Endothelial cell of umbilical vein (primary cell): ENCODE measurements around the gene NOP9. TPM values are rescaled to one million over a fixed set of nuclear protein-coding genes. Genes with fewer than 3 reads are reported as not detected.

Experiments used
- BruUV-seq: library from RNA; stranded (reverse); fragments of 400-500 nt; replicated peaks from 2 replicates; lab custom pipeline; 2021; lab: Mats Ljungman, UMichigan
- CTCF ChIA-PET: fragments of 300-600, 350-600 bp; sonication (Branson Sonifier 250); formaldehyde crosslinking; loops from one replicate; lab custom pipeline; 2021; ENCODE audit warnings: antibody characterized with exemption, inconsistent platforms; lab: Charles Lee
- POLR2A ChIA-PET: fragments of 300-600, 350-600 bp; sonication (Branson Sonifier 250); formaldehyde crosslinking; loops from one replicate; lab custom pipeline; 2021; ENCODE audit warnings: antibody characterized with exemption, inconsistent platforms; lab: Charles Lee
- DNase-seq: peaks from one replicate; pipeline ENCODE4 v3.0.0-alpha.2; 2011; ENCODE audit warnings: low read depth, low spot score
- FAIRE-seq: peaks from 2 replicates; lab custom pipeline; 2011; peaks lifted over from hg19 to GRCh38; lab: Jason Lieb, UNC
- H2AFZ ChIP-seq: 2 replicates; pipeline ENCODE4 v1.6.0; 2012; ENCODE audit warnings: low read depth, low read length, control low read depth, inconsistent platforms
- H3K27ac ChIP-seq: 2 replicates; pipeline ENCODE4 v1.5.1; 2011; ENCODE audit warnings: low read depth, mild to moderate bottlenecking, control low read depth, low read length, moderate library complexity; ENCODE audit not compliant: insufficient read depth
- H3K27me3 ChIP-seq, 2 experiments: 2 replicates each; pipeline versions ENCODE4 v1.6.0 to v1.6.1; 2011; ENCODE audit warnings: low read length in 2 of 2, mixed read lengths in 1 of 2; ENCODE audit not compliant: control insufficient read depth in 2 of 2, insufficient read depth in 2 of 2
- H3K36me3 ChIP-seq, 2 experiments: 2 replicates in 1 of 2; 3 replicates in 1 of 2; pipeline ENCODE4 v1.5.1; 2011; ENCODE audit warnings: low read length in 2 of 2, mild to moderate bottlenecking in 1 of 2, moderate library complexity in 1 of 2; ENCODE audit not compliant: control insufficient read depth in 2 of 2, insufficient read depth in 2 of 2; ENCODE audit errors: extremely low read depth in 1 of 2
- H3K4me1 ChIP-seq: 3 replicates; pipeline ENCODE4 v1.5.1; 2011; ENCODE audit warnings: mild to moderate bottlenecking, low read length; ENCODE audit not compliant: control insufficient read depth, insufficient read depth; ENCODE audit errors: extremely low read depth
- H3K4me2 ChIP-seq: 2 replicates; pipeline ENCODE4 v1.6.1; 2011; ENCODE audit warnings: low read length, control low read depth, mixed read lengths; ENCODE audit not compliant: insufficient read depth
- H3K4me3 ChIP-seq, 3 experiments: fragments of 200-600 bp in 1 of 3; sonication (generic), shearing (Covaris generic) in 1 of 3; replicated peaks in 1 of 3; 2 replicates each; pipeline ENCODE4 v1.5.1; 2011 to 2016; ENCODE audit warnings: control low read depth in 3 of 3, low read length in 3 of 3, mild to moderate bottlenecking in 2 of 3, inconsistent platforms in 1 of 3, low read depth in 1 of 3, moderate library complexity in 1 of 3; ENCODE audit not compliant: insufficient read depth in 1 of 3
- H3K79me2 ChIP-seq: 2 replicates; pipeline ENCODE4 v1.6.0; 2012; ENCODE audit warnings: low read length, inconsistent platforms; ENCODE audit not compliant: control insufficient read depth, insufficient read depth
- H3K9ac ChIP-seq: replicated peaks from 2 replicates; pipeline ENCODE3; 2011; ENCODE audit warnings: low read length, control low read depth; ENCODE audit not compliant: insufficient read depth; ENCODE audit errors: extremely low read depth
- H3K9me1 ChIP-seq: replicated peaks from 3 replicates; pipeline ENCODE4 v1.6.0; 2011; ENCODE audit warnings: mild to moderate bottlenecking, low read length; ENCODE audit not compliant: control insufficient read depth, insufficient read depth; ENCODE audit errors: extremely low read depth
- H3K9me3 ChIP-seq: replicated peaks from 2 replicates; pipeline ENCODE4 v1.5.1; 2012; ENCODE audit warnings: low read length, inconsistent platforms; ENCODE audit not compliant: control insufficient read depth, insufficient read depth
- H4K20me1 ChIP-seq: replicated peaks from 2 replicates; pipeline ENCODE3; 2011; ENCODE audit warnings: mild to moderate bottlenecking, low read length; ENCODE audit not compliant: control insufficient read depth, insufficient read depth; ENCODE audit errors: extremely low read depth
- CTCF ChIP-seq, 2 donors: IDR thresholded peaks; 1 replicate in 1 of 2; 2 replicates in 1 of 2; pipeline ENCODE4 v1.5.1; 2011; ENCODE audit warnings: low read length in 2 of 2, mild to moderate bottlenecking in 2 of 2, moderate library complexity in 2 of 2, control low read depth in 1 of 2, inconsistent platforms in 1 of 2, low read depth in 1 of 2; ENCODE audit not compliant: insufficient read depth in 1 of 2; ENCODE audit errors: extremely low read depth in 1 of 2
- GATA2 ChIP-seq: IDR thresholded peaks from 2 replicates; pipeline ENCODE4 v1.7.0; 2011; ENCODE audit warnings: low read depth, mild to moderate bottlenecking, moderate library complexity, mixed read lengths, low read length; ENCODE audit not compliant: insufficient read length, insufficient read depth
- MYC ChIP-seq: IDR thresholded peaks from one replicate; pipeline ENCODE4 v1.6.1; 2011; ENCODE audit warnings: mild to moderate bottlenecking, low read depth, low read length
- POLR2A ChIP-seq: IDR thresholded peaks from 2 replicates; pipeline ENCODE4 v1.6.1; 2012; ENCODE audit warnings: low read depth, mild to moderate bottlenecking, control low read depth, low read length
- dilution Hi-C: fragments of 300-500 bp; cut with MboI; formaldehyde crosslinking; loops from one replicate; pipeline ENCODE4 v1.15.0; 2019; ENCODE audit warnings: low sequenced_read_pairs; ENCODE audit not compliant: extremely low pct_ligation_motif_present
- intact Hi-C: fragments of 100-400 bp; cut with micrococcal nuclease; formaldehyde crosslinking; loops from one replicate; pipeline ENCODE4 v1.10.0; 2022
- polyA plus RNA-seq, 4 experiments: library from polyadenylated mRNA; depleted of rRNA in 3 of 4; stranded (reverse) in 3 of 4; unstranded in 1 of 4; fragments of >200 nt; gene quantifications; 2 replicates each; pipeline versions ENCODE4 v1.2.1 to v1.2.3, GENCODE V29; 2011 to 2012; ENCODE audit warnings: missing spikeins in 1 of 4
- total RNA-seq: library from RNA; stranded (reverse); gene quantifications from 2 replicates; pipeline ENCODE4 v1.2.3, GENCODE V29; 2021

NOP9 gene
- total and polyA plus RNA-seq, 2 donors (not counting 3 experiments of a cell fraction or from before 2014, with no cell fraction given): 16.2 to 31.0 TPM

- Histone ChIP-seq H3K4me3 (no peak overlapping the region), H3K36me3 (no peaks in the 10 kb centered on the region), H3K9me3 (no peaks in the 10 kb centered on the region), H3K27me3 (peaks cover 30 to 35% of the 10 kb centered on the region in 2 experiments), H3K4me1 (no peaks in the 10 kb centered on the region), H3K4me2 (no peak overlapping the region), H3K27ac (no peak overlapping the region), H3K9ac (no peak overlapping the region), H3K79me2 (no peaks in the 10 kb centered on the region), H4K20me1 (no peaks in the 10 kb centered on the region), H2AFZ (no peak overlapping the region), H3K9me1 (no peaks in the 10 kb centered on the region)
- no TSS peak for BruUV-seq
- FAIRE-seq: no peak
- CTCF ChIA-PET: interaction anchor here (0.8 to 2.8 kb wide), 8 partner anchors 10 to 80 kb away, joined by 3 to 16 read pairs (median 7); partner anchors contain the start of gene CIDEB
- POLR2A ChIA-PET: no interaction called here
- no peak for TF ChIP-seq GATA2
- TF ChIP-seq POLR2A: no peak
- peak in 1 of 2 donors; percentile 5 for TF ChIP-seq CTCF (IDR thresholded peaks at IDR 0.05; ENCODE audit: extremely low read depth in 1 of 2, insufficient read depth in 1 of 2, low read depth in 1 of 2, low read length in 2 of 2)
- TF ChIP-seq MYC: no peak
- dilution Hi-C loops: no loop called here
- intact Hi-C loops: no loop called here
- peak; percentile 18 for DNase-seq
These were observed 51.9 kb downstream of the NOP9 start for GRCh38 chr14:24351517-24351916.
